Measurements from ENCODE around the gene UBLCP1. TPM values are rescaled to one million over a fixed set of nuclear protein-coding genes. Genes with fewer than 3 reads are reported as not detected.

The UBLCP1 gene
- total and polyA plus RNA-seq, 2 of the 8 experiments (the other 6 are each of a cell fraction or from before 2014, with no cell fraction given) = 13.0 to 40.9 TPM

DNA sequence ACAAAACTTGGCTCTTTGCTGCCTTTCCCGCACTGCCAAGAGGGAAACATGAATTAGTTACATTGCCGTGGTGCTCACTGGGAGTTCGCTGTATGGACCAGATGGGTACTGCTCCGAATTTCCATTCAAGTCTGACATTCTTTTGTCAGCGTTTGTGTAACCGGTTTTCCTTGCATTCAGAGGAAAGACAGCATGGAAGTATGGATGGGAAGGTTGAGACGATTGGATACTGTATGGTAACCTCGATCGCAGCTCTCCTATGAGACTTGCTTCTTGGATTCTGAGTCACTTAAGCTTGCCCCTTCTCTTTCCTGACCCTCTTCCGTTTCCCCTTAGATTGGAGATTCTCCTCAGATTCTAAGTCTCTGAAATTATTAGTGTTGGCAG, 625 bp upstream of the UBLCP1 start:
- H3K56ac ChIP-seq (replicated peaks; ENCODE audit: insufficient read length, low read depth, low read length) = no peak overlapping the region
- peaks cover 0 to 1% (median 0%) of the 10 kb centered on the region in 4 experiments; a peak in 2 of 7 replicates for H3K27me3 ChIP-seq (replicated peaks in 1 of 4; ENCODE audit: control insufficient read depth in 3 of 4, extremely low read depth in 1 of 4, insufficient read depth in 3 of 4, low read length in 3 of 4)
- no peak overlapping the region for H4K8ac ChIP-seq (ENCODE audit: extremely low read depth, insufficient read depth, low read length)
- TF ChIP-seq RXRA (IDR thresholded peaks at IDR 0.05; ENCODE audit: insufficient read depth, low read depth, low read length) = no peak
- peaks cover 0 to 3% of the 10 kb centered on the region in 2 experiments; a peak in 1 of 4 replicates for H3K9me3 ChIP-seq (ENCODE audit: insufficient read depth in 2 of 2, low read depth in 1 of 2, low read length in 1 of 2)
- 34% methylated on average over 10 of the region's 10 CpGs; no CpG with 5 or more reads in 1 of the 2 experiments for WGBS, 2 experiments (ENCODE audit: extremely low coverage in 1 of 2, insufficient coverage in 1 of 2, insufficient read length in 1 of 2, insufficient replicate concordance in 2 of 2, low coverage in 1 of 2, low lambda C conversion rate in 2 of 2, missing lambda C conversion rate in 1 of 2)
- peak overlapping the region in 3 of 4 experiments; percentile 77 to 95 (median 85); a peak in 5 of 7 replicates for H3K9ac ChIP-seq (replicated peaks in 1 of 4; ENCODE audit: extremely low read depth in 1 of 4, low read depth in 3 of 4, low read length in 3 of 4)
- peaks cover 5% of the 10 kb centered on the region for H3K23me2 ChIP-seq (ENCODE audit: low read depth, low read length)
- H3K4me3 ChIP-seq (ENCODE audit: extremely low read depth in 1 of 4, insufficient read depth in 2 of 4, low read depth in 3 of 4, low read length in 4 of 4) = peak overlapping the region; percentile 88 to 99 (median 97)
- H3K18ac ChIP-seq (ENCODE audit: extremely low read depth, low read length) = no peak overlapping the region
- H3K23ac ChIP-seq (ENCODE audit: insufficient read length) = no peak overlapping the region
- H3K14ac ChIP-seq (ENCODE audit: insufficient read length) = no peak overlapping the region
- H3K36me3 ChIP-seq (ENCODE audit: control insufficient read depth in 2 of 4, insufficient read depth in 4 of 4, low read length in 3 of 4) = no peaks in the 10 kb centered on the region
- H4K20me1 ChIP-seq (replicated peaks in 1 of 2; ENCODE audit: control insufficient read depth in 1 of 2, insufficient read depth in 2 of 2, low read length in 2 of 2) = peaks cover 0 to 2% of the 10 kb centered on the region in 2 experiments
- H2AFZ ChIP-seq (ENCODE audit: low read length) = peak overlapping the region; percentile 99; the same call in 1 of the 2 replicates
- H2BK15ac ChIP-seq (ENCODE audit: low read length) = no peak overlapping the region
- peak overlapping the region; percentile 57; the same call in 1 of the 2 replicates for H2BK5ac ChIP-seq (ENCODE audit: low read depth, low read length)
- no peak overlapping the region for H2AK5ac ChIP-seq (ENCODE audit: low read depth, low read length)
- DNase-seq (ENCODE audit: low read depth in 1 of 2, low spot score in 2 of 2) (no peak), FAIRE-seq (no peak)
- H3K4me2 ChIP-seq (ENCODE audit: insufficient read depth in 1 of 2, low read depth in 2 of 2, low read length in 2 of 2) = peak overlapping the region; percentile 68 to 99
- POLR2A ChIA-PET (ENCODE audit: partially characterized antibody) = interaction anchor here (0.9 to 1.0 kb wide), 2 partner anchors 16 to 54 kb away, joined by 3 read pairs; no protein-coding TSS in a partner anchor
- H3K4ac ChIP-seq (replicated peaks; ENCODE audit: insufficient read length, low read depth, low read length) = no peak overlapping the region
- no peak overlapping the region for H4K5ac ChIP-seq (ENCODE audit: insufficient read length, low read depth, low read length)
- CTCF ChIA-PET (ENCODE audit: partially characterized antibody) = no interaction called here
- no peak overlapping the region for H2BK12ac ChIP-seq (ENCODE audit: low read depth, low read length)
- H2BK120ac ChIP-seq (replicated peaks; ENCODE audit: low read depth, low read length) = no peak overlapping the region
- H2BK20ac ChIP-seq (ENCODE audit: low read length) = no peak overlapping the region
- no peak overlapping the region for H4K91ac ChIP-seq (replicated peaks; ENCODE audit: insufficient read length, low read length)
- H3K79me1 ChIP-seq (ENCODE audit: low read depth, low read length) = peaks cover 3% of the 10 kb centered on the region; the same call in 1 of the 2 replicates
- peak overlapping the region; percentile 90; the same call in 1 of the 2 replicates for H3K27ac ChIP-seq (ENCODE audit: low read depth, low read length)
- H3K79me2 ChIP-seq (ENCODE audit: control insufficient read depth in 1 of 2, insufficient read depth in 2 of 2, low read length in 2 of 2) = peaks cover 0 to 25% of the 10 kb centered on the region in 2 experiments; a peak in 2 of 4 replicates
- no peaks in the 10 kb centered on the region; a peak in 3 of 7 replicates for H3K4me1 ChIP-seq (replicated peaks in 1 of 4; ENCODE audit: control insufficient read depth in 3 of 4, insufficient read depth in 4 of 4, low read length in 3 of 4)

All from H1 (cell line).